Mammary epithelial cell (primary cell): ENCODE results near the gene MTIF2.

Experiments
- CTCF ChIP-seq, 2 donors: IDR thresholded peaks in 1 of 2; conservative IDR thresholded peaks in 1 of 2; 2 replicates each; pipeline ENCODE4 v1.5.1; 2011 to 2012; ENCODE audit warnings: inconsistent platforms in 2 of 2, low read length in 2 of 2, mild to moderate bottlenecking in 2 of 2, control low read depth in 1 of 2, low read depth in 1 of 2; ENCODE audit not compliant: insufficient read depth in 1 of 2; ENCODE audit errors: extremely low read depth in 1 of 2
- EZH2 ChIP-seq: IDR thresholded peaks from 2 replicates; pipeline ENCODE4 v1.6.1; 2012; ENCODE audit warnings: low read length, inconsistent platforms, borderline replicate concordance

GRCh38 chr2:55228226-55228563, 40.8 kb downstream of the MTIF2 start:
- TF ChIP-seq CTCF (conservative IDR thresholded peaks at IDR 0.05 in 1 of 2, IDR thresholded peaks at IDR 0.05 in 1 of 2; ENCODE audit: extremely low read depth in 1 of 2, insufficient read depth in 1 of 2, low read depth in 1 of 2, low read length in 2 of 2) (no peak), EZH2 (no peak)
